ENCODE data around the gene GFOD2.

GFOD2 gene

DNA sequence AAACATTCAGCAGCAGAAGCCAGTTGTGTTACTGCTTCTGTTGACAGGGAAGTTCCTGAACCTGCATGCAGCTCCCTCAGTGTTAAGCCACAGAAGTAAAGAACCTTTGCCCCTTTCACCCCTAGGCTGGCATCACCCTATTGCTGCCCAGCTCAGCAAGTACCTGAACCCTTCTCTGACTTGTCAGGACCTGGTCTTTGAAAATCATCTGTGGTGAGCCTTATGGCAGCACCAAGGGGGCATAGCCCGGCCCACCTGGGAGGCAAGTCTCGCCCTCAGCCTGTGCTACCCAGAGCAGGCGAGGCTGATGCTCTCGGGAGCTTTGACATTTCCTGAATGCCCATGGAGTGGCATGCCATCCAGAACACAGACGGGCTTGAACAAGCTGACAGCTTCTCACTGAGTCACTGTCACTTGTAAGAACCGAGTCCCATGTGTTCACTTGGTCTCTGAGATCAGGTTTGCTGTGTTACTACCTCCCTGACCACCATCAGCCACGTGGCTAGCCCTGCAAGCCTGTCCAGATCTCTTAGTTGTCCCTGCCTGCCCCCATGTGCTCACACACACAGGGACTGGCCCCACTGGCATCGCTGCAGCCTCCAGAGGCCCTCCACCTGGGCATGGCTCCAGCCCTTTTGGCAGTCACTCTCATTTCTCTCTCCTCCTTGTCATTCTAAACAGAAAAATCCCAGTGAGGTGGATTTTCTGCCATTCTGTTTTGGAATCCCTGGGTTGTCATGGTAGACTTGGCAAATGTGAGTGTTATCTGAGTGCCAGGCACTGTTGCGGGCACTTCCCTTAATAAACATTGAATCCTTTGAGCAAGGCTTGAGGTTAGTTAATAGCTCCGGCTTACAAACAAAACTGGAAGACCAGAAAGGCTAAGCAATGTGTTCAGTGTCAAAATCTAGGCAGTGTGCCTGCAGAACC lies 77.1 kb downstream of the GFOD2 start:
- DNase-seq (ENCODE audit: low read depth), result no peak

DNA sequence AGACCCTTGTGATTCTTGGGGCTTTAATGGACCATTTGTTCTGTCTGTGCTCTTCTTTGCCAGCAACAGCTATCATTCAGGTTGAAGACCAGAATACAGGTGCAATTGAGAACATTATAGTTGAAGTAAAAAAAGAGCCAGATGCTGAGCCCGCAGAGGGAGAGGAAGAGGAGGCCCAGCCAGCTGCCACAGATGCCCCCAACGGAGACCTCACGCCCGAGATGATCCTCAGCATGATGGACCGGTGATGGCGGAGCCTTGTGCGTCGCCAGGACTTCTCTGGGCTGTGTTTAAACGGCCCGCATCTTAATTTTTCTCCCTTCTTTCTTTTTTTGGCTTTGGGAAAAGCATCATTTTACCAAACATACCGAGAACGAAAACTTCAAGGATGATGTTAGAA lies 81.5 kb downstream of the GFOD2 start:
- no peak for DNase-seq (ENCODE audit: low read depth)

DNA sequence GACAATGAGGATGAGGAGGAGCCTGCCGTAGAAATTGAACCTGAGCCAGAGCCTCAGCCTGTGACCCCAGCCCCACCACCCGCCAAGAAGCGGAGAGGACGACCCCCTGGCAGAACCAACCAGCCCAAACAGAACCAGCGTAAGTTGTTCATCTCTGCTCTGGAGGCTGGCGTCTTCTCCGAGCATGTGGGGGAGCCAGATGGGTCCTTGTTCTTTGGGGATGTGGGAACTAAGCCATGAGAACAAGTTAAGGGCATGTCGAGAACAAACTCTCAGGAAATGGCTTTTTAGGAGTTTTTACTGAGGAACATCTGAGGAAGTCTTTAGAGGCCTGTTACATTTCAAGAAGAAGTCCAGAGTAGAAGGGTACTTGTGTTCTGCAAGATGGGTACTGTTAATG lies 82.4 kb downstream of the GFOD2 start:
- DNase-seq (ENCODE audit: low read depth), result no peak

DNA sequence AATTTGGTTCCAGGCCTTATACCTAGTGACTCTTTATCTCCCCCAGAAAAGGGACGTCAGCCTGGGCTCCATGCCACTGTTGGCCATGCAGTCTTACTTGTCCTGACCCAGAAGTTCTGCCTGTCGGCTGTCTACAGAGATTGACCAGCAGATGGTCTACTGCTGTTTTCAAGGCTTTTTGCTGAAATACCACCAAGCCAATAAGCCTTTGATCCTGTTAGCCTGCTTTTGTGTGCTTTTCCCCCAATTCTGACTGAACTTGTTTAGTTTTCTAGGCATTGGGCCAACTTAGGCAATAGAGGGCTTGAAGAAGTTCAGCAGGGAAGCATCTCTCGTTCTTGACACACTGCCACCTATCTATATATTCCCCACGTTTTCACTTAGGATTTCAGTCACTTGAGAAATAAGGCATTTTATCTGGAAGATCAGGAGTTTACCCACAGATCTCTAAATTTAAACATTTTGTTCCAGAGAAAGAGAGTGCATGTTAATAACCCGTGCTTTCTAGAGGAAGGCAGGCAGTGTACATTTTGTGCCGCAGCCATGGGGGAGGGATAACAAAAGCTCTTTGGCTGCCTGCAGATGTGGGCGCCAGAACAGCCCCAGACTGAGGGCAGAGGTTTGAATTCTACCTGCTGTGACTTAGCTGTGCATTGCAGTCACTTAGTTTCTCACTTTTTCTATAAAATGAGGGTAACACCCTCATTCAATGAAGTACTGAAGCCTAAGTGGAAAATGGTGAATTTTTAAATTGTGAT lies 86.5 kb downstream of the GFOD2 start:
- no peak for DNase-seq (ENCODE audit: low read depth)

DNA sequence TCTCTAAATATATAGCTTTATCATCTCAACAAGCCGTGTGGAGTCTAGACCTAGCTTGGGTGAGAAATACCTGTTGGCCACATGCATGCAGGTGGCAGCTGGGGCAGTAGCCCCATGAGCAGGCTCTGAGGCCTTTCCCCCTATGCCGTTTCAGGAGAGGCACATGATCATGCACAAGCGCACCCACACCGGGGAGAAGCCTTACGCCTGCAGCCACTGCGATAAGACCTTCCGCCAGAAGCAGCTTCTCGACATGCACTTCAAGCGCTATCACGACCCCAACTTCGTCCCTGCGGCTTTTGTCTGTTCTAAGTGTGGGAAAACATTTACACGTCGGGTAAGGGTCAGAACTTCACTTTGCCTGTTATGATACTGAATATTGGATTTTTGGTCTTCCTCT lies 90.9 kb downstream of the GFOD2 start:
- no peak for DNase-seq (ENCODE audit: low read depth)
